GM23338 (cell line): ENCODE results near the gene LAX1. TPM values are rescaled to one million over a fixed set of nuclear protein-coding genes. Genes with fewer than 3 reads are reported as not detected.
A peak's percentile ranks its signal among the peaks of the same experiment; 100 is the strongest.

Source experiments
- ATAC-seq: fragments of 200-7000 bp; cut with Tn5 transposase; 3 replicates; pipeline ENCODE4 v1.9.1; 2020
- DNase-seq: peaks from one replicate; pipeline ENCODE4 v3.0.0-alpha.2; 2015; ENCODE audit warnings: low spot score
- H2AFZ ChIP-seq: fragments of 200-600 bp; sonication (generic); 2 replicates; pipeline ENCODE4 v1.8.0; 2016; ENCODE audit warnings: antibody characterized with exemption, mild to moderate bottlenecking, moderate library complexity
- H3F3A ChIP-seq: fragments of 200-600 bp; sonication (generic); replicated peaks from 2 replicates; pipeline ENCODE4 v1.8.0; 2017; ENCODE audit warnings: antibody characterized with exemption, mixed run types, low read depth
- H3K27ac ChIP-seq: fragments of 200-600 bp; sonication (generic); 2 replicates; pipeline ENCODE4 v1.6.1; 2016; ENCODE audit warnings: low read depth
- H3K27me3 ChIP-seq: fragments of 200-600 bp; sonication (generic); 2 replicates; pipeline ENCODE4 v1.8.0; 2016; ENCODE audit warnings: mild to moderate bottlenecking, mixed run types, moderate library complexity; ENCODE audit not compliant: insufficient read depth
- H3K36me3 ChIP-seq: fragments of 200-600 bp; sonication (generic); 2 replicates; pipeline ENCODE4 v1.8.0; 2016; ENCODE audit warnings: mild to moderate bottlenecking; ENCODE audit not compliant: insufficient read depth
- H3K4me1 ChIP-seq: fragments of 200-600 bp; sonication (generic); 2 replicates; pipeline ENCODE4 v1.8.0; 2016; ENCODE audit warnings: mild to moderate bottlenecking, moderate library complexity; ENCODE audit not compliant: insufficient read depth
- H3K4me2 ChIP-seq: fragments of 200-600 bp; sonication (generic); 2 replicates; pipeline ENCODE4 v1.7.1; 2017; ENCODE audit warnings: mixed run types
- H3K4me3 ChIP-seq: fragments of 200-600 bp; sonication (generic); 2 replicates; pipeline ENCODE4 v1.6.1; 2016; ENCODE audit warnings: mixed run types
- H3K79me2 ChIP-seq: fragments of 200-600 bp; sonication (generic); replicated peaks from 2 replicates; pipeline ENCODE4 v1.8.0; 2017; ENCODE audit warnings: mild to moderate bottlenecking; ENCODE audit not compliant: insufficient read depth
- H3K9me2 ChIP-seq: fragments of 200-600 bp; sonication (generic); 2 replicates; pipeline ENCODE4 v1.8.0; 2017; ENCODE audit not compliant: insufficient read depth
- H4K20me1 ChIP-seq: fragments of 200-600 bp; sonication (generic); replicated peaks from 2 replicates; pipeline ENCODE4 v1.8.0; 2017; ENCODE audit warnings: mild to moderate bottlenecking; ENCODE audit not compliant: insufficient read depth
- H3K27ac Mint-ChIP-seq: 2 replicates; pipeline ENCODE4 v1.8.0; 2020; ENCODE audit warnings: inconsistent platforms, mild to moderate bottlenecking, moderate library complexity, mixed read lengths
- H3K27me3 Mint-ChIP-seq: 3 replicates; pipeline ENCODE4 v1.8.0; 2022; ENCODE audit warnings: low read depth, mild to moderate bottlenecking, moderate library complexity, mixed read lengths, inconsistent platforms; ENCODE audit not compliant: insufficient read depth, poor library complexity
- H3K36me3 Mint-ChIP-seq: 3 replicates; pipeline ENCODE4 v1.8.0; 2021; ENCODE audit warnings: low read depth, mild to moderate bottlenecking, inconsistent platforms, moderate library complexity, mixed read lengths
- H3K4me1 Mint-ChIP-seq: 3 replicates; pipeline ENCODE4 v1.8.0; 2020; ENCODE audit warnings: mild to moderate bottlenecking, inconsistent platforms, mixed read lengths
- H3K4me3 Mint-ChIP-seq: 3 replicates; pipeline ENCODE4 v1.8.0; 2021; ENCODE audit warnings: moderate library complexity, mild to moderate bottlenecking, inconsistent platforms, mixed read lengths
- H3K9me3 Mint-ChIP-seq: 3 replicates; pipeline ENCODE4 v1.8.0; 2020; ENCODE audit warnings: moderate library complexity, mild to moderate bottlenecking, inconsistent platforms, mixed read lengths
- CREB1 ChIP-seq: fragments of 250-450 bp; sonication (Bioruptor Pico); IDR thresholded peaks from 2 replicates; pipeline ENCODE4 v1.5.0; 2020; ENCODE audit warnings: low read depth, mild to moderate bottlenecking, moderate library complexity
- EZH2 ChIP-seq: fragments of 200-600 bp; sonication (generic); IDR thresholded peaks from one replicate; pipeline ENCODE4 v1.8.0; 2017; ENCODE audit warnings: antibody characterized with exemption, mild to moderate bottlenecking, low read depth; ENCODE audit not compliant: unreplicated experiment
- EZH2phosphoT487 ChIP-seq: fragments of 200-600 bp; sonication (generic); IDR thresholded peaks from one replicate; pipeline ENCODE4 v1.8.1; 2018; ENCODE audit warnings: antibody characterized with exemption; ENCODE audit not compliant: unreplicated experiment
- JUNB ChIP-seq: IDR thresholded peaks from one replicate; pipeline ENCODE4 v1.6.1; 2016; ENCODE audit warnings: antibody characterized with exemption; ENCODE audit not compliant: unreplicated experiment
- NANOG ChIP-seq: IDR thresholded peaks from 2 replicates; pipeline ENCODE4 v1.6.1; 2016; ENCODE audit warnings: antibody characterized with exemption, borderline replicate concordance
- POLR2AphosphoS5 ChIP-seq: IDR thresholded peaks from 2 replicates; pipeline ENCODE4 v1.6.1; 2016; ENCODE audit warnings: antibody characterized with exemption, low read depth
- STAT1 ChIP-seq: IDR thresholded peaks from one replicate; pipeline ENCODE4 v1.6.1; 2016; ENCODE audit warnings: antibody characterized with exemption; ENCODE audit not compliant: unreplicated experiment
- ZNF114 ChIP-seq: fragments of 250-450 bp; sonication (Bioruptor Pico); IDR thresholded peaks from 2 replicates; pipeline ENCODE4 v1.5.0; 2020; ENCODE audit warnings: mild to moderate bottlenecking, moderate library complexity
- ZNF331 ChIP-seq: fragments of 250-450 bp; sonication (Bioruptor Pico); IDR thresholded peaks from 2 replicates; pipeline ENCODE4 v1.5.0; 2020; ENCODE audit warnings: low read depth, mild to moderate bottlenecking, moderate library complexity
- polyA plus RNA-seq: library from polyadenylated mRNA; unstranded; fragments of >200 nt; fragmentation: Nextera tagmentation; extraction: Ambion mirVana; gene quantifications from 2 replicates; pipeline ENCODE4 v1.2.1, GENCODE V29; 2016
- total RNA-seq: library from RNA; depleted of rRNA; stranded (reverse); fragments of >200 nt; shearing (Covaris generic); gene quantifications from 2 replicates; pipeline ENCODE4 v1.2.3, GENCODE V29; 2014
- TF ChIP-seq, protein P1 (sequence below): fragments of 250-450 bp; sonication (Bioruptor Pico); IDR thresholded peaks from 2 replicates; pipeline ENCODE4 v1.5.0; 2020; ENCODE audit warnings: mild to moderate bottlenecking, moderate library complexity
- TF ChIP-seq, protein P2 (sequence below), 2 experiments: fragments of 200-600 bp in 1 of 2; sonication (generic) in 1 of 2; conservative IDR thresholded peaks; 2 replicates each; pipeline versions ENCODE4 v1.5.1 to v1.6.1; 2016 to 2017; ENCODE audit warnings: antibody characterized with exemption in 2 of 2, low read depth in 2 of 2, mild to moderate bottlenecking in 2 of 2, moderate library complexity in 1 of 2

Gene LAX1
- total and polyA plus RNA-seq, 2 experiments from 2014 or later, result not detected

DNA sequence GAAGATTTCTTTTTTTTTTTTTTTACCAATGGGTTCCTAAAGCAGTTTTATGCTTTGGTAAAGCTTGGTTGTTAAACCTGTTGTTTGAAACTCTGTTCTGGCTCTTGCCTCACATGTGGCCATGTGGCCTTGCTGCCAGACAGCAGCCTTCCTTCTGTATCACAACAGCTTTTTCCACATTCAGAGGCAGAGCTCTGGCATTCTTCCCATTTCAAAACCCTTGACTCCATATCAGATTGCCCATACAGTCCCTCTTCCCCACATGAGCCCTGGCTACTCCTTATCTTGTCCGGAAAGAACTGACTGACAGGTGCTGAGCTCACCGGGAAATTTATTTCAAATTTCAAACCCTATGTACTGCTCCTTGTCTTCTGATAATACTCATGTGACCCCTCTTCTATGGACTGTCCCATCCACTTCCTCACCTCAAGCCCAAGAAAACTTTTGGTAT is 38.5 kb upstream of the LAX1 start:
- H3F3A ChIP-seq, result no peaks in the 10 kb centered on the region
- H3K9me2 ChIP-seq, result no peaks in the 10 kb centered on the region
- ATAC-seq (no peak), DNase-seq (no peak)
- H3K27me3 Mint-ChIP-seq, result peaks cover 4% of the 10 kb centered on the region
- no peak overlapping the region for H3K27ac Mint-ChIP-seq
- peaks cover 8% of the 10 kb centered on the region; the same call in 2 of the 3 replicates for H3K36me3 Mint-ChIP-seq
- no peaks in the 10 kb centered on the region for H3K27me3 ChIP-seq
- no peaks in the 10 kb centered on the region; the same call in 1 of the 2 replicates for H3K36me3 ChIP-seq
- 0 out of 3 replicates have a peak, but pooled peaks cover 3% of the 10 kb centered on the region for H3K4me1 Mint-ChIP-seq
- no peak overlapping the region for H3K4me3 ChIP-seq
- no peaks in the 10 kb centered on the region for H3K79me2 ChIP-seq
- H3K4me3 Mint-ChIP-seq, result no peak overlapping the region
- H3K9me3 Mint-ChIP-seq, result no peaks in the 10 kb centered on the region
- H2AFZ ChIP-seq, result no peak overlapping the region
- no peaks in the 10 kb centered on the region for H3K4me1 ChIP-seq
- H4K20me1 ChIP-seq, result no peaks in the 10 kb centered on the region
- TF ChIP-seq CREB1 (CRISPR knock-in tag) (no peak), ZNF114 (CRISPR knock-in tag) (no peak), ZNF331 (CRISPR knock-in tag) (no peak), POLR2AphosphoS5 (no peak)
- no peak overlapping the region for H3K27ac ChIP-seq
- H3K4me2 ChIP-seq, result no peak overlapping the region

DNA sequence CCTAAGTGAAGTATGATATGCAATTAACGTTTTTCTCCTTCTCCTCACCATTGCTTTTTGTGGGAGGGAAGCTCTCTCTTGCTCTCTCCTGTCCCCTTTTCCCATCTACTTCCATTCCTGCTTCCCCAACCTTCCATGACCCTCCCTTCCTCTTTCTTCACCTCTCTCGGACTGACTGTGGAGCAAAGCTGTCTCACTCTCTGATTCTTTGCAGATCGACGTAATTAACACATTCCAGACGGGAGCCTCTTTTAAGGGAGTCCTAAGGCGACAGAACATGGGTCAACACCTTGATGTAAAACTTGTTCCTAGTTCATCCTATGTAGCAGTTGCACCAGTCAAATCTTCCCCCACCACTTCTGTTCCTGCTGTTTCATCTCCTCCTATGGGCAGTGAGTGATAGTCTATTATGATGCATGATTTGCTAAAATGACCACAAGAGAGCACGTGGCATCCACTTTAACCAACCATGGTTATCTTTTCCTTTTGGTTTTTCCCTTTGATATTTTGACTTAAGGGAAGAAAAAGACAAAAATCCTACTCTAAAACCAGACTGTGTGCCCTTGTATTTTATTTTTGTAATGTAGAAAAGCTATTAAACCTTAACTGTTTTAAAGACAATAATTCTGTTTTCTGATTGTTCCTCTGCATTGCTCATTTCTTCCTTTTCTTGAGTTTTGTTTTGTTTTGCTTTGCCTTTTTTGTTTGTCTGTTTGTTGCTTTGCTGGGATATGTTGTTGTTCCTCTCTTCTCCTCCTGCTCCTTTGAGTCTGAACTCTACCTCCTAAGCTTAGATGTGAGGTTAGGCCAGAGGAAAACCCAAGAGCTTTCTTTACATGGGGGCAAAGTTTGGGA is 31.7 kb upstream of the LAX1 start:
- Histone ChIP-seq H3F3A (no peaks in the 10 kb centered on the region), H3K27ac (no peak overlapping the region), H3K27me3 (no peaks in the 10 kb centered on the region), H3K9me2 (no peaks in the 10 kb centered on the region), H4K20me1 (no peaks in the 10 kb centered on the region), H3K4me1 (no peaks in the 10 kb centered on the region), H2AFZ (no peak overlapping the region), H3K79me2 (no peaks in the 10 kb centered on the region), H3K4me3 (no peak overlapping the region), H3K4me2 (no peak overlapping the region), H3K36me3 (no peaks in the 10 kb centered on the region; the same call in 1 of the 2 replicates)
- H3K4me3 Mint-ChIP-seq, result no peak overlapping the region
- H3K4me1 Mint-ChIP-seq, result peaks cover 9% of the 10 kb centered on the region
- peaks cover 4% of the 10 kb centered on the region for H3K27me3 Mint-ChIP-seq
- ATAC-seq (peak; percentile 60), DNase-seq (peak; percentile 42)
- H3K27ac Mint-ChIP-seq, result 0 out of 2 replicates have a peak overlapping the region, but pooled peaks have one; percentile 4
- no peaks in the 10 kb centered on the region for H3K36me3 Mint-ChIP-seq
- no peaks in the 10 kb centered on the region for H3K9me3 Mint-ChIP-seq
- TF ChIP-seq, protein P1, sequence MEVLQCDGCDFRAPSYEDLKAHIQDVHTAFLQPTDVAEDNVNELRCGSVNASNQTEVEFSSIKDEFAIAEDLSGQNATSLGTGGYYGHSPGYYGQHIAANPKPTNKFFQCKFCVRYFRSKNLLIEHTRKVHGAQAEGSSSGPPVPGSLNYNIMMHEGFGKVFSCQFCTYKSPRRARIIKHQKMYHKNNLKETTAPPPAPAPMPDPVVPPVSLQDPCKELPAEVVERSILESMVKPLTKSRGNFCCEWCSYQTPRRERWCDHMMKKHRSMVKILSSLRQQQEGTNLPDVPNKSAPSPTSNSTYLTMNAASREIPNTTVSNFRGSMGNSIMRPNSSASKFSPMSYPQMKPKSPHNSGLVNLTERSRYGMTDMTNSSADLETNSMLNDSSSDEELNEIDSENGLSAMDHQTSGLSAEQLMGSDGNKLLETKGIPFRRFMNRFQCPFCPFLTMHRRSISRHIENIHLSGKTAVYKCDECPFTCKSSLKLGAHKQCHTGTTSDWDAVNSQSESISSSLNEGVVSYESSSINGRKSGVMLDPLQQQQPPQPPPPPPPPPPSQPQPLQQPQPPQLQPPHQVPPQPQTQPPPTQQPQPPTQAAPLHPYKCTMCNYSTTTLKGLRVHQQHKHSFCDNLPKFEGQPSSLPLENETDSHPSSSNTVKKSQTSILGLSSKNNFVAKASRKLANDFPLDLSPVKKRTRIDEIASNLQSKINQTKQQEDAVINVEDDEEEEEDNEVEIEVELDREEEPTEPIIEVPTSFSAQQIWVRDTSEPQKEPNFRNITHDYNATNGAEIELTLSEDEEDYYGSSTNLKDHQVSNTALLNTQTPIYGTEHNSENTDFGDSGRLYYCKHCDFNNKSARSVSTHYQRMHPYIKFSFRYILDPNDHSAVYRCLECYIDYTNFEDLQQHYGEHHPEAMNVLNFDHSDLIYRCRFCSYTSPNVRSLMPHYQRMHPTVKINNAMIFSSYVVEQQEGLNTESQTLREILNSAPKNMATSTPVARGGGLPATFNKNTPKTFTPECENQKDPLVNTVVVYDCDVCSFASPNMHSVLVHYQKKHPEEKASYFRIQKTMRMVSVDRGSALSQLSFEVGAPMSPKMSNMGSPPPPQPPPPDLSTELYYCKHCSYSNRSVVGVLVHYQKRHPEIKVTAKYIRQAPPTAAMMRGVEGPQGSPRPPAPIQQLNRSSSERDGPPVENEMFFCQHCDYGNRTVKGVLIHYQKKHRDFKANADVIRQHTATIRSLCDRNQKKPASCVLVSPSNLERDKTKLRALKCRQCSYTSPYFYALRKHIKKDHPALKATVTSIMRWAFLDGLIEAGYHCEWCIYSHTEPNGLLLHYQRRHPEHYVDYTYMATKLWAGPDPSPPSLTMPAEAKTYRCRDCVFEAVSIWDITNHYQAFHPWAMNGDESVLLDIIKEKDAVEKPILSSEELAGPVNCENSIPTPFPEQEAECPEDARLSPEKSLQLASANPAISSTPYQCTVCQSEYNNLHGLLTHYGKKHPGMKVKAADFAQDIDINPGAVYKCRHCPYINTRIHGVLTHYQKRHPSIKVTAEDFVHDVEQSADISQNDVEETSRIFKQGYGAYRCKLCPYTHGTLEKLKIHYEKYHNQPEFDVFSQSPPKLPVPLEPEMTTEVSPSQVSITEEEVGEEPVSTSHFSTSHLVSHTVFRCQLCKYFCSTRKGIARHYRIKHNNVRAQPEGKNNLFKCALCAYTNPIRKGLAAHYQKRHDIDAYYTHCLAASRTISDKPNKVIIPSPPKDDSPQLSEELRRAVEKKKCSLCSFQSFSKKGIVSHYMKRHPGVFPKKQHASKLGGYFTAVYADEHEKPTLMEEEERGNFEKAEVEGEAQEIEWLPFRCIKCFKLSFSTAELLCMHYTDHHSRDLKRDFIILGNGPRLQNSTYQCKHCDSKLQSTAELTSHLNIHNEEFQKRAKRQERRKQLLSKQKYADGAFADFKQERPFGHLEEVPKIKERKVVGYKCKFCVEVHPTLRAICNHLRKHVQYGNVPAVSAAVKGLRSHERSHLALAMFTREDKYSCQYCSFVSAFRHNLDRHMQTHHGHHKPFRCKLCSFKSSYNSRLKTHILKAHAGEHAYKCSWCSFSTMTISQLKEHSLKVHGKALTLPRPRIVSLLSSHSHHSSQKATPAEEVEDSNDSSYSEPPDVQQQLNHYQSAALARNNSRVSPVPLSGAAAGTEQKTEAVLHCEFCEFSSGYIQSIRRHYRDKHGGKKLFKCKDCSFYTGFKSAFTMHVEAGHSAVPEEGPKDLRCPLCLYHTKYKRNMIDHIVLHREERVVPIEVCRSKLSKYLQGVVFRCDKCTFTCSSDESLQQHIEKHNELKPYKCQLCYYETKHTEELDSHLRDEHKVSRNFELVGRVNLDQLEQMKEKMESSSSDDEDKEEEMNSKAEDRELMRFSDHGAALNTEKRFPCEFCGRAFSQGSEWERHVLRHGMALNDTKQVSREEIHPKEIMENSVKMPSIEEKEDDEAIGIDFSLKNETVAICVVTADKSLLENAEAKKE, result no peak
- TF ChIP-seq ZNF114 (CRISPR knock-in tag), result no peak
- TF ChIP-seq CREB1 (CRISPR knock-in tag), result no peak
- no peak for TF ChIP-seq ZNF331 (CRISPR knock-in tag)
- TF ChIP-seq JUNB, result no peak
- TF ChIP-seq EZH2phosphoT487, result no peak
- no peak for TF ChIP-seq NANOG
- no peak for TF ChIP-seq EZH2
- TF ChIP-seq, protein P2, sequence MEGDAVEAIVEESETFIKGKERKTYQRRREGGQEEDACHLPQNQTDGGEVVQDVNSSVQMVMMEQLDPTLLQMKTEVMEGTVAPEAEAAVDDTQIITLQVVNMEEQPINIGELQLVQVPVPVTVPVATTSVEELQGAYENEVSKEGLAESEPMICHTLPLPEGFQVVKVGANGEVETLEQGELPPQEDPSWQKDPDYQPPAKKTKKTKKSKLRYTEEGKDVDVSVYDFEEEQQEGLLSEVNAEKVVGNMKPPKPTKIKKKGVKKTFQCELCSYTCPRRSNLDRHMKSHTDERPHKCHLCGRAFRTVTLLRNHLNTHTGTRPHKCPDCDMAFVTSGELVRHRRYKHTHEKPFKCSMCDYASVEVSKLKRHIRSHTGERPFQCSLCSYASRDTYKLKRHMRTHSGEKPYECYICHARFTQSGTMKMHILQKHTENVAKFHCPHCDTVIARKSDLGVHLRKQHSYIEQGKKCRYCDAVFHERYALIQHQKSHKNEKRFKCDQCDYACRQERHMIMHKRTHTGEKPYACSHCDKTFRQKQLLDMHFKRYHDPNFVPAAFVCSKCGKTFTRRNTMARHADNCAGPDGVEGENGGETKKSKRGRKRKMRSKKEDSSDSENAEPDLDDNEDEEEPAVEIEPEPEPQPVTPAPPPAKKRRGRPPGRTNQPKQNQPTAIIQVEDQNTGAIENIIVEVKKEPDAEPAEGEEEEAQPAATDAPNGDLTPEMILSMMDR (conservative IDR thresholded peaks at IDR 0.05; ENCODE audit: low read depth in 2 of 2), result no peak
- no peak for TF ChIP-seq STAT1
